ENCODE measurements around the gene AQP9. TPM values are rescaled to one million over a fixed set of nuclear protein-coding genes. Genes with fewer than 3 reads are reported as not detected.
"Not testable (repeated sequence)": the region's sequence is repeated elsewhere in the genome, so short reads cannot be mapped to it uniquely, and the experiment has no call there.

Gene AQP9
- total and polyA plus RNA-seq, 5 donors: 0.16 to 0.97 (median 0.68) TPM

- intact Hi-C loops (cut with DNase I): loop anchor here in 1 of 4 donors (10.0 kb wide), 1 partner anchor 435 kb away; no protein-coding TSS in a partner anchor
- ATAC-seq: peak in 1 of 2 donors; percentile 37
- no peak for DNase-seq
- Histone ChIP-seq H3K9me3 (ENCODE audit: control insufficient read depth, low read length) (no peaks in the 10 kb centered on the region), H3K27ac (ENCODE audit: low read length) (no peak overlapping the region), H3K27me3 (ENCODE audit: control insufficient read depth, insufficient read depth) (no peaks in the 10 kb centered on the region), H3K4me1 (ENCODE audit: control insufficient read depth, insufficient read depth, low read length) (no peaks in the 10 kb centered on the region), H3K4me3 (ENCODE audit: low read length) (no peak overlapping the region)
- WGBS: 53% methylated on average over 8 of the region's 8 CpGs
These were observed 41.7 kb downstream of the AQP9 start for GRCh38 chr15:58179741-58180381.

- H3K4me3 ChIP-seq (ENCODE audit: low read length): no peak overlapping the region
- 14% methylated on average over 9 of the region's 9 CpGs for WGBS
- intact Hi-C loops (cut with DNase I): loop anchor here in 1 of 4 donors (10.0 kb wide), 1 partner anchor 438 kb away; no protein-coding TSS in a partner anchor
- H3K27ac ChIP-seq (ENCODE audit: low read length): no peak overlapping the region
- DNase-seq (peak; percentile 39 to 76 (median 72)), ATAC-seq (peak; percentile 90 to 94)
- no peaks in the 10 kb centered on the region for H3K9me3 ChIP-seq (ENCODE audit: control insufficient read depth, low read length)
- no peaks in the 10 kb centered on the region for H3K4me1 ChIP-seq (ENCODE audit: control insufficient read depth, insufficient read depth, low read length)
- no peaks in the 10 kb centered on the region for H3K27me3 ChIP-seq (ENCODE audit: control insufficient read depth, insufficient read depth)
These were observed 44.4 kb downstream of the AQP9 start for GRCh38 chr15:58182460-58183163.

- no peak for ATAC-seq
- Histone ChIP-seq H3K9me3 (ENCODE audit: control insufficient read depth, low read length) (no peaks in the 10 kb centered on the region), H3K4me1 (ENCODE audit: control insufficient read depth, insufficient read depth, low read length) (no peaks in the 10 kb centered on the region), H3K27me3 (ENCODE audit: control insufficient read depth, insufficient read depth) (no peaks in the 10 kb centered on the region), H3K4me3 (ENCODE audit: low read length) (no peak overlapping the region), H3K27ac (ENCODE audit: low read length) (no peak overlapping the region)
- WGBS: 54% methylated on average over 1 of the region's 1 CpG
- intact Hi-C loops (cut with DNase I): loop anchor here in 1 of 4 donors (10.0 kb wide), 1 partner anchor 441 kb away; no protein-coding TSS in a partner anchor
- no peak for DNase-seq
These were observed 47.3 kb downstream of the AQP9 start for GRCh38 chr15:58185439-58185838.

GRCh38 chr15:58189148-58189811 is 51.1 kb downstream of the AQP9 start:
- WGBS: 86% methylated on average over 8 of the region's 8 CpGs

GRCh38 chr15:58190419-58190818 is 52.2 kb downstream of the AQP9 start:
- Histone ChIP-seq H3K27ac (ENCODE audit: low read length) (no peak overlapping the region), H3K9me3 (ENCODE audit: control insufficient read depth, low read length) (no peaks in the 10 kb centered on the region), H3K27me3 (ENCODE audit: control insufficient read depth, insufficient read depth) (no peaks in the 10 kb centered on the region), H3K4me1 (ENCODE audit: control insufficient read depth, insufficient read depth, low read length) (no peaks in the 10 kb centered on the region), H3K4me3 (ENCODE audit: low read length) (no peak overlapping the region)
- WGBS: 83% methylated on average over 4 of the region's 4 CpGs
- intact Hi-C loops (cut with DNase I): no loop called here
- ATAC-seq: no peak
- DNase-seq: no peak

More at GRCh38 chr15:58189148-58189811, 51.1 kb downstream of the AQP9 start:
- Histone ChIP-seq H3K4me3 (ENCODE audit: low read length) (no peak overlapping the region), H3K27me3 (ENCODE audit: control insufficient read depth, insufficient read depth) (no peaks in the 10 kb centered on the region), H3K9me3 (ENCODE audit: control insufficient read depth, low read length) (no peaks in the 10 kb centered on the region), H3K4me1 (ENCODE audit: control insufficient read depth, insufficient read depth, low read length) (no peaks in the 10 kb centered on the region), H3K27ac (ENCODE audit: low read length) (no peak overlapping the region)
- intact Hi-C loops (cut with DNase I): loop anchor here in 1 of 4 donors (10.0 kb wide), 1 partner anchor 444 kb away; no protein-coding TSS in a partner anchor
- DNase-seq (no peak), ATAC-seq (no peak)

GRCh38 chr15:58193636-58194035 is 55.5 kb downstream of the AQP9 start:
- H3K9me3 ChIP-seq (ENCODE audit: control insufficient read depth, low read length); H3K4me1 ChIP-seq (ENCODE audit: control insufficient read depth, insufficient read depth, low read length); H3K27me3 ChIP-seq (ENCODE audit: control insufficient read depth, insufficient read depth); ATAC-seq; DNase-seq; H3K27ac ChIP-seq (ENCODE audit: low read length); H3K4me3 ChIP-seq (ENCODE audit: low read length); intact Hi-C loops (cut with DNase I): not testable (repeated sequence)
- 87% methylated on average over 9 of the region's 9 CpGs for WGBS

GRCh38 chr15:58200739-58201138 is 62.6 kb downstream of the AQP9 start:
- intact Hi-C loops (cut with DNase I): no loop called here
- H3K9me3 ChIP-seq (ENCODE audit: control insufficient read depth, low read length): no peaks in the 10 kb centered on the region
- DNase-seq (no peak), ATAC-seq (no peak)
- H3K27me3 ChIP-seq (ENCODE audit: control insufficient read depth, insufficient read depth): no peaks in the 10 kb centered on the region
- peaks cover 2% of the 10 kb centered on the region for H3K4me1 ChIP-seq (ENCODE audit: control insufficient read depth, insufficient read depth, low read length)
- 91% methylated on average over 8 of the region's 8 CpGs for WGBS
- no peak overlapping the region for H3K27ac ChIP-seq (ENCODE audit: low read length)
- H3K4me3 ChIP-seq (ENCODE audit: low read length): no peak overlapping the region

- peaks cover 2% of the 10 kb centered on the region for H3K4me1 ChIP-seq (ENCODE audit: control insufficient read depth, insufficient read depth, low read length)
- intact Hi-C loops (cut with DNase I): no loop called here
- no peak overlapping the region for H3K4me3 ChIP-seq (ENCODE audit: low read length)
- no peak overlapping the region for H3K27ac ChIP-seq (ENCODE audit: low read length)
- DNase-seq (no peak), ATAC-seq (no peak)
- no peaks in the 10 kb centered on the region for H3K9me3 ChIP-seq (ENCODE audit: control insufficient read depth, low read length)
- no peaks in the 10 kb centered on the region for H3K27me3 ChIP-seq (ENCODE audit: control insufficient read depth, insufficient read depth)
These were observed 63.3 kb downstream of the AQP9 start for GRCh38 chr15:58201516-58201915.

GRCh38 chr15:58203537-58203936 is 65.4 kb downstream of the AQP9 start:
- H3K27ac ChIP-seq (ENCODE audit: low read length): no peak overlapping the region
- DNase-seq (no peak), ATAC-seq (no peak)
- intact Hi-C loops (cut with DNase I): no loop called here
- H3K4me1 ChIP-seq (ENCODE audit: control insufficient read depth, insufficient read depth, low read length): peaks cover 4% of the 10 kb centered on the region
- no peaks in the 10 kb centered on the region for H3K27me3 ChIP-seq (ENCODE audit: control insufficient read depth, insufficient read depth)
- H3K9me3 ChIP-seq (ENCODE audit: control insufficient read depth, low read length): no peaks in the 10 kb centered on the region
- 31% methylated on average over 4 of the region's 4 CpGs for WGBS
- H3K4me3 ChIP-seq (ENCODE audit: low read length): no peak overlapping the region

GRCh38 chr15:58206151-58206550 is 68.0 kb downstream of the AQP9 start:
- Histone ChIP-seq H3K9me3 (ENCODE audit: control insufficient read depth, low read length) (no peaks in the 10 kb centered on the region), H3K27ac (ENCODE audit: low read length) (no peak overlapping the region), H3K4me1 (ENCODE audit: control insufficient read depth, insufficient read depth, low read length) (peaks cover 10% of the 10 kb centered on the region), H3K4me3 (ENCODE audit: low read length) (no peak overlapping the region), H3K27me3 (ENCODE audit: control insufficient read depth, insufficient read depth) (no peaks in the 10 kb centered on the region)
- intact Hi-C loops (cut with DNase I): no loop called here
- DNase-seq (no peak), ATAC-seq (no peak)
- 87% methylated on average over 9 of the region's 9 CpGs for WGBS

- H3K27me3 ChIP-seq (ENCODE audit: control insufficient read depth, insufficient read depth); DNase-seq; H3K9me3 ChIP-seq (ENCODE audit: control insufficient read depth, low read length); H3K4me3 ChIP-seq (ENCODE audit: low read length); intact Hi-C loops (cut with DNase I); ATAC-seq: not testable (repeated sequence)
- Histone ChIP-seq H3K4me1 (ENCODE audit: control insufficient read depth, insufficient read depth, low read length) (peaks cover 12% of the 10 kb centered on the region), H3K27ac (ENCODE audit: low read length) (peak overlapping the region; percentile 58)
- 96% methylated on average over 6 of the region's 6 CpGs for WGBS
These were observed 70.0 kb downstream of the AQP9 start for GRCh38 chr15:58208217-58208616.

Measured in right cardiac atrium (tissue), 5 donors.